ENCODE data around the gene ALPK1.

- TF ChIP-seq EZH2phosphoT487 (IDR thresholded peaks at IDR 0.05; ENCODE audit: low read length) (no peak), CTCF (IDR thresholded peaks at IDR 0.05; ENCODE audit: low read length) (no peak)
Observed at GRCh38 chr4:112422644-112423043, 125.5 kb downstream of the ALPK1 start.
